Glomerular visceral epithelial cell (primary cell): ENCODE data around the gene TYRP1.

Source experiments
- DNase-seq: peaks from one replicate; pipeline ENCODE4 v3.0.0-alpha.2; 2016; ENCODE audit errors: extremely low spot score

Gene TYRP1

GRCh38 chr9:12730927-12731326 is 37.7 kb downstream of the TYRP1 start:
- no peak for DNase-seq

GRCh38 chr9:12732971-12733370 is 39.8 kb downstream of the TYRP1 start:
- DNase-seq, result no peak

- no peak for DNase-seq
These were observed 42.5 kb downstream of the TYRP1 start for GRCh38 chr9:12735665-12736064.

GRCh38 chr9:12737871-12738270 is 44.7 kb downstream of the TYRP1 start:
- no peak for DNase-seq

- DNase-seq, result peak; percentile 3
These were observed 45.9 kb downstream of the TYRP1 start for GRCh38 chr9:12739014-12739652.

- DNase-seq, result no peak
These were observed 47.7 kb downstream of the TYRP1 start for GRCh38 chr9:12740845-12741244.

GRCh38 chr9:12748016-12748415 is 54.8 kb downstream of the TYRP1 start:
- DNase-seq, result no peak

- DNase-seq, result no peak
These were observed 55.8 kb downstream of the TYRP1 start for GRCh38 chr9:12748954-12749353.

GRCh38 chr9:12753931-12754330 is 60.7 kb downstream of the TYRP1 start:
- DNase-seq, result peak; percentile 69

- no peak for DNase-seq
These were observed 66.6 kb downstream of the TYRP1 start for GRCh38 chr9:12759761-12760160.
